Inferior parietal cortex (tissue), 1 donor: ENCODE data around the gene ATG9A.

Experiments used
- DNase-seq: peaks from one replicate; pipeline ENCODE4 v3.0.0-alpha.2; 2016; ENCODE audit errors: extremely low spot score

ATG9A gene

GRCh38 chr2:219223831-219224610 is 5.4 kb downstream of the ATG9A start:
- DNase-seq: no peak

GRCh38 chr2:219221957-219222518 is 7.4 kb downstream of the ATG9A start:
- DNase-seq: no peak

GRCh38 chr2:219220652-219221402 is 8.6 kb downstream of the ATG9A start:
- DNase-seq: no peak

GRCh38 chr2:219219784-219220532 is 9.5 kb downstream of the ATG9A start:
- DNase-seq: no peak

GRCh38 chr2:219218732-219219701 is 10.4 kb downstream of the ATG9A start, which contains the start of gene ABCB6:
Gene ABCB6 (minus strand): TSS chr2:219218958. CDS start chr2:219218673, 285 bp downstream.
- DNase-seq: peak; percentile 92

- DNase-seq: peak; percentile 48
Measured at GRCh38 chr2:219218217-219218731, 11.2 kb downstream of the ATG9A start.

GRCh38 chr2:219216535-219216915 is 12.9 kb downstream of the ATG9A start:
- DNase-seq: no peak

- DNase-seq: no peak
Measured at GRCh38 chr2:219215871-219216534, 13.4 kb downstream of the ATG9A start.

GRCh38 chr2:219214786-219215185 is 14.7 kb downstream of the ATG9A start:
- no peak for DNase-seq

- DNase-seq: no peak
Measured at GRCh38 chr2:219214141-219214540, 15.3 kb downstream of the ATG9A start.

GRCh38 chr2:219213486-219214071 is 15.9 kb downstream of the ATG9A start:
- DNase-seq: no peak

GRCh38 chr2:219213026-219213415 is 16.4 kb downstream of the ATG9A start:
- DNase-seq: no peak

- DNase-seq: no peak
Measured at GRCh38 chr2:219210886-219211362, 18.5 kb downstream of the ATG9A start.

GRCh38 chr2:219210196-219210885 is 19.1 kb downstream of the ATG9A start:
- DNase-seq: no peak

GRCh38 chr2:219209236-219210195 is 19.9 kb downstream of the ATG9A start:
- DNase-seq: no peak

- DNase-seq: no peak
Measured at GRCh38 chr2:219207884-219208740, 21.3 kb downstream of the ATG9A start.
